HCT116 (cell line): ENCODE measurements around the gene GNAO1. TPM values are rescaled to one million over a fixed set of nuclear protein-coding genes. Genes with fewer than 3 reads are reported as not detected.

Experiments
- ATAC-seq: fragments of 200-7000 bp; cut with Tn5 transposase; 2 replicates; pipeline ENCODE4 v1.9.1; 2020; ENCODE audit warnings: mild to moderate bottlenecking, moderate library complexity
- BruUV-seq: library from RNA; stranded (reverse); fragments of 400-500 nt; replicated peaks from 2 replicates; lab custom pipeline; 2021; lab: Mats Ljungman, UMichigan
- CTCF ChIA-PET: fragments of 300-600 bp; sonication (Branson Sonifier 250); formaldehyde crosslinking; loops from one replicate; lab custom pipeline; 2021; ENCODE audit warnings: antibody characterized with exemption; lab: Charles Lee
- POLR2A ChIA-PET: fragments of 300-600, 350-600 bp; sonication (Branson Sonifier 250); formaldehyde crosslinking; loops from one replicate; lab custom pipeline; 2021; ENCODE audit warnings: antibody characterized with exemption; lab: Charles Lee
- RAD21 ChIA-PET, 2 experiments: fragments of 300-600 bp; sonication (Branson Sonifier 250); formaldehyde crosslinking; loops; one replicate each; lab custom pipeline; 2023; ENCODE audit warnings: low total read pairs in 2 of 2; ENCODE audit not compliant: uncharacterized antibody in 2 of 2, unreplicated experiment in 2 of 2, low non-redundant PET in 1 of 2; lab: Charles Lee
- DNase-seq: peaks from one replicate; pipeline ENCODE4 v3.0.0-alpha.2; 2010; ENCODE audit warnings: low read depth, low spot score
- H2AFZ ChIP-seq: fragments of 200-600 bp; shearing (Covaris generic), sonication (generic); 2 replicates; pipeline ENCODE4 v1.6.1; 2017; ENCODE audit warnings: low read depth, mixed run types, mixed read lengths, antibody characterized with exemption, low read length; ENCODE audit not compliant: poor library complexity, severe bottlenecking
- H3K27ac ChIP-seq: 2 replicates; pipeline ENCODE4 v1.5.1; 2012; ENCODE audit warnings: low read depth, low read length
- H3K27me3 ChIP-seq: fragments of 200-600 bp; sonication (generic); 2 replicates; pipeline ENCODE4 v1.6.1; 2016; ENCODE audit warnings: mixed run types, low read length, mixed read lengths; ENCODE audit not compliant: insufficient read depth
- H3K36me3 ChIP-seq, 2 experiments: fragments of 200-500 bp in 1 of 2; fragments of 200-600 bp in 1 of 2; sonication (Bioruptor generic) in 1 of 2; sonication (generic) in 1 of 2; 2 replicates each; pipeline versions ENCODE4 v1.5.1 to v1.6.1; 2014 to 2016; ENCODE audit warnings: low read length in 2 of 2, inconsistent platforms in 1 of 2, mixed read lengths in 1 of 2, mixed run types in 1 of 2; ENCODE audit not compliant: insufficient read depth in 2 of 2, control insufficient read depth in 1 of 2
- H3K4me1 ChIP-seq, 2 experiments: fragments of 200-600 bp in 1 of 2; sonication (generic) in 1 of 2; 2 replicates each; pipeline versions ENCODE4 v1.5.1 to v1.6.1; 2012 to 2017; ENCODE audit warnings: low read length in 2 of 2, inconsistent platforms in 1 of 2, mild to moderate bottlenecking in 1 of 2, mixed read lengths in 1 of 2, mixed run types in 1 of 2, moderate library complexity in 1 of 2; ENCODE audit not compliant: insufficient read depth in 2 of 2, control insufficient read depth in 1 of 2
- H3K4me2 ChIP-seq: fragments of 200-600 bp; sonication (generic); 2 replicates; pipeline ENCODE4 v1.6.1; 2017; ENCODE audit warnings: mixed run types, low read length, mixed read lengths
- H3K4me3 ChIP-seq, 2 experiments: fragments of 200-600 bp in 1 of 2; sonication (generic) in 1 of 2; replicated peaks in 1 of 2; 2 replicates each; pipeline ENCODE4 v1.5.1; 2011 to 2016; ENCODE audit warnings: low read length in 2 of 2, control low read depth in 1 of 2, low read depth in 1 of 2, mild to moderate bottlenecking in 1 of 2, mixed read lengths in 1 of 2, mixed run types in 1 of 2
- H3K79me2 ChIP-seq: fragments of 200-600 bp; sonication (generic); 2 replicates; pipeline ENCODE4 v1.6.1; 2017; ENCODE audit warnings: mild to moderate bottlenecking, mixed run types, low read length, moderate library complexity, mixed read lengths; ENCODE audit not compliant: insufficient read depth
- H3K9ac ChIP-seq: fragments of 200-600 bp; sonication (generic); 2 replicates; pipeline ENCODE4 v1.6.1; 2016; ENCODE audit warnings: low read length, mixed read lengths
- H3K9me2 ChIP-seq: fragments of 200-600 bp; sonication (generic), shearing (Covaris generic); 2 replicates; pipeline ENCODE4 v1.6.1; 2017; ENCODE audit warnings: mixed run types, mild to moderate bottlenecking, moderate library complexity; ENCODE audit not compliant: insufficient read depth
- H3K9me3 ChIP-seq, 2 experiments: fragments of 200-500 bp in 1 of 2; fragments of 200-600 bp in 1 of 2; sonication (Bioruptor generic) in 1 of 2; sonication (generic) in 1 of 2; 2 replicates each; pipeline ENCODE4 v1.6.1; 2014 to 2017; ENCODE audit warnings: low read length in 2 of 2, mixed read lengths in 2 of 2, inconsistent platforms in 1 of 2, low read depth in 1 of 2, mild to moderate bottlenecking in 1 of 2, mixed run types in 1 of 2, moderate library complexity in 1 of 2; ENCODE audit not compliant: control insufficient read depth in 1 of 2, insufficient read depth in 1 of 2
- H4K20me1 ChIP-seq: fragments of 200-600 bp; sonication (generic), shearing (Covaris generic); 2 replicates; pipeline ENCODE4 v1.6.1; 2017; ENCODE audit warnings: mixed run types, mild to moderate bottlenecking, moderate library complexity; ENCODE audit not compliant: insufficient read depth
- CEBPB ChIP-seq: IDR thresholded peaks from 2 replicates; pipeline ENCODE4 v1.6.1; 2012; ENCODE audit warnings: low read depth
- EGR1 ChIP-seq: IDR thresholded peaks from 2 replicates; pipeline ENCODE4 v1.6.1; 2012; ENCODE audit warnings: low read depth
- EZH2 ChIP-seq: fragments of 200-600 bp; sonication (generic); IDR thresholded peaks from 2 replicates; pipeline ENCODE4 v1.6.1; 2017; ENCODE audit warnings: antibody characterized with exemption, mixed run types
- EZH2phosphoT487 ChIP-seq: fragments of 200-600 bp; IDR thresholded peaks from 2 replicates; pipeline ENCODE4 v1.6.1; 2018; ENCODE audit warnings: antibody characterized with exemption, borderline replicate concordance
- JUND ChIP-seq: IDR thresholded peaks from 2 replicates; pipeline ENCODE4 v1.6.1; 2012
- POLR2A ChIP-seq: IDR thresholded peaks from 2 replicates; pipeline ENCODE4 v1.7.0; 2011; ENCODE audit warnings: borderline replicate concordance; ENCODE audit not compliant: insufficient read depth, insufficient read length; ENCODE audit errors: extremely low read depth
- RAD21 ChIP-seq: IDR thresholded peaks from 2 replicates; pipeline ENCODE4 v1.6.1; 2012; ENCODE audit warnings: low read depth, mild to moderate bottlenecking
- SP1 ChIP-seq: IDR thresholded peaks from 2 replicates; pipeline ENCODE4 v1.6.1; 2012; ENCODE audit warnings: low read depth
- SRF ChIP-seq: IDR thresholded peaks from 2 replicates; pipeline ENCODE4 v1.6.1; 2012; ENCODE audit warnings: low read depth
- TCF7L2 ChIP-seq: IDR thresholded peaks from 2 replicates; pipeline ENCODE4 v1.7.0; 2011; ENCODE audit warnings: borderline replicate concordance, inconsistent platforms; ENCODE audit not compliant: insufficient read depth, insufficient read length; ENCODE audit errors: extremely low read depth
- YY1 ChIP-seq: IDR thresholded peaks from 2 replicates; pipeline ENCODE4 v1.6.1; 2011; ENCODE audit warnings: low read length, low read depth, moderate library complexity, mild to moderate bottlenecking; ENCODE audit not compliant: insufficient replicate concordance; ENCODE audit errors: extremely low read depth
- ZNF274 ChIP-seq: fragments of 200-500 bp; sonication (Bioruptor generic); IDR thresholded peaks from 2 replicates; pipeline ENCODE4 v1.6.1; 2014; ENCODE audit warnings: mild to moderate bottlenecking, low read depth, low read length, inconsistent platforms
- intact Hi-C: fragments of 100-400 bp; cut with micrococcal nuclease; formaldehyde crosslinking; loops from 2 replicates; pipeline ENCODE4 v1.10.0; 2022
- total RNA-seq: library from RNA; stranded (reverse); gene quantifications from one replicate; pipeline ENCODE4 v1.2.1, GENCODE V29; 2021; ENCODE audit not compliant: unreplicated experiment
- TF ChIP-seq, protein P1 (sequence below), 3 experiments: fragments of 200-600 bp in 1 of 3; sonication (generic) in 1 of 3; IDR thresholded peaks in 2 of 3; conservative IDR thresholded peaks in 1 of 3; 2 replicates each; pipeline ENCODE4 v1.5.1; 2012 to 2017; ENCODE audit warnings: low read depth in 2 of 3, low read length in 2 of 3, antibody characterized with exemption in 1 of 3, borderline replicate concordance in 1 of 3, control low read depth in 1 of 3, mild to moderate bottlenecking in 1 of 3, mixed read lengths in 1 of 3, mixed run types in 1 of 3, moderate library complexity in 1 of 3; ENCODE audit not compliant: insufficient read depth in 1 of 3
- TF ChIP-seq, protein P2 (sequence below): IDR thresholded peaks from 2 replicates; pipeline ENCODE4 v1.6.1; 2012; ENCODE audit warnings: low read depth
- TF ChIP-seq, protein P3 (sequence below): IDR thresholded peaks from 2 replicates; pipeline ENCODE4 v1.6.1; 2012

GNAO1 gene
- total RNA-seq, 1 experiment from 2014 or later: 0.12 TPM

DNA sequence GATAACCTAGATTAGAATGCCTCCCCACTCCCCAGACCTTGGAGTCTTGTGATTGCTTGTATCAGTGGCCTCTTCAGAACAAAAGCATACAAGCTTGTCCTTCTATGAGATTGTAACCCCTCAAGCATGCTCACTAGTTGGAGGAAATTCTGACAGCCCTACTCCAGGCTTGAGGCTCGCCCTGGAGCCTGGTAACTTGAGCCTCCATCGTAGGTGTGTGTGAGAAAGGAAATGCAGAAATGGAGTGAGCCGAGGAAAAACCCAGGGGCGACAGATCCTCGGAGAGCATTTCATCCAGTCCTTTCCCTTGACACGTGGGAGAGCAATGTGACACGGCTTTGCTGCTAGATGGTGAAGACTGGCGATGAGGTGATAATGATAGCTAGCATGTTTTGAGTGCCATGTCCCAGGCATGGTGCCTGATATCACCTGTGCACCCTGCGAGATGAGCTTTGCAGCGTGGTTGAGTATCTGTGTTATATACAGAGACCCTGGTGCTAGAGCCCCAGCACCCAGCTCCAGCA lies 31.2 kb downstream of the GNAO1 start:
- CTCF ChIA-PET: no interaction called here
- ATAC-seq (no peak), DNase-seq (no peak)
- no peaks in the 10 kb centered on the region for H3K4me1 ChIP-seq
- RAD21 ChIA-PET: no interaction called here
- H3K36me3 ChIP-seq: no peaks in the 10 kb centered on the region
- H3K9me2 ChIP-seq: no peaks in the 10 kb centered on the region
- H3K4me3 ChIP-seq: no peak overlapping the region
- no peaks in the 10 kb centered on the region for H3K9me3 ChIP-seq
- H3K4me2 ChIP-seq: no peak overlapping the region
- no peaks in the 10 kb centered on the region for H4K20me1 ChIP-seq
- H3K27ac ChIP-seq: no peak overlapping the region
- peaks cover 42% of the 10 kb centered on the region for H3K27me3 ChIP-seq
- POLR2A ChIA-PET: no interaction called here
- no peaks in the 10 kb centered on the region for H3K79me2 ChIP-seq
- intact Hi-C loops: no loop called here
- no peak overlapping the region for H2AFZ ChIP-seq
- no peak overlapping the region for H3K9ac ChIP-seq
- TF ChIP-seq POLR2A (no peak), EGR1 (no peak), ZNF274 (no peak), JUND (no peak), SP1 (no peak), EZH2phosphoT487 (no peak)
- TF ChIP-seq, protein P1, sequence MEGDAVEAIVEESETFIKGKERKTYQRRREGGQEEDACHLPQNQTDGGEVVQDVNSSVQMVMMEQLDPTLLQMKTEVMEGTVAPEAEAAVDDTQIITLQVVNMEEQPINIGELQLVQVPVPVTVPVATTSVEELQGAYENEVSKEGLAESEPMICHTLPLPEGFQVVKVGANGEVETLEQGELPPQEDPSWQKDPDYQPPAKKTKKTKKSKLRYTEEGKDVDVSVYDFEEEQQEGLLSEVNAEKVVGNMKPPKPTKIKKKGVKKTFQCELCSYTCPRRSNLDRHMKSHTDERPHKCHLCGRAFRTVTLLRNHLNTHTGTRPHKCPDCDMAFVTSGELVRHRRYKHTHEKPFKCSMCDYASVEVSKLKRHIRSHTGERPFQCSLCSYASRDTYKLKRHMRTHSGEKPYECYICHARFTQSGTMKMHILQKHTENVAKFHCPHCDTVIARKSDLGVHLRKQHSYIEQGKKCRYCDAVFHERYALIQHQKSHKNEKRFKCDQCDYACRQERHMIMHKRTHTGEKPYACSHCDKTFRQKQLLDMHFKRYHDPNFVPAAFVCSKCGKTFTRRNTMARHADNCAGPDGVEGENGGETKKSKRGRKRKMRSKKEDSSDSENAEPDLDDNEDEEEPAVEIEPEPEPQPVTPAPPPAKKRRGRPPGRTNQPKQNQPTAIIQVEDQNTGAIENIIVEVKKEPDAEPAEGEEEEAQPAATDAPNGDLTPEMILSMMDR (IDR thresholded peaks at IDR 0.05 in 2 of 3, conservative IDR thresholded peaks at IDR 0.05 in 1 of 3; ENCODE audit: borderline replicate concordance in 1 of 3, insufficient read depth in 1 of 3, low read depth in 2 of 3, low read length in 2 of 3): no peak
- BruUV-seq: no TSS peak

DNA sequence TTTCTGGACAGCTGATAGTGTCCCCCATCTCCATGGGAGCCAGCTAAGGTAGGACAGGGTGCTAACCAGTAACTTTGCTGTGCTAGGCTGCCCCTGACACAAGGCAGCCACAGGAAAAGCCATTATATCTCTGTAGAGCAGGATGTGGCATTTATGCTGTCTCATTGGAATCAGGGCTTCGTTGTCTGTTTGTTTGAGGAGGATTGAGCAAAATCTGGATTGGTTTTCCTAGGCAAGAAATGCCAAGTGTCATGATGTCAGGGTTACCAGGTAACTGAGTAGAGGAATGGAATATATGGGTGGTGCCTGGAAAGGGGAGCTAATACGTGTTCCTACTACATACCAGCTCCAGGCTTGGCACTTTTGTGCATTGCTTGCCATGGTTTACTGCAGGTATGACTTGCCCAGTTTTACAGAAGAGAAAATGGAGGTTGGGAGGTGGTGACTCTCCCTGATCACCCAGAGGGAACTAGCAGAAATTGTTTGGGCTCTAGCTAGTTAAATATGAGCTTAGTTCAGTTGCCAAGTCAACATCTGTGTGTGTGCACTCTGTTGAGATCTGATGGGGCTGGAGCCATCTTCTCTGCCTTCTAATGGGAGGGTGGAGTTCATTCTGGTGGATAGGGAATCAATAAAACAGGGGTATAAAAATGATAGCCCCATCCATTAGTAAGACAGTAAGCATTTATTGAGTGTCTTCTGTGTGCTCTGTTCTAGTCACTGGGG lies 33.9 kb downstream of the GNAO1 start:
- ATAC-seq (no peak), DNase-seq (no peak)
- intact Hi-C loops: no loop called here
- RAD21 ChIA-PET: no interaction called here
- no peak overlapping the region for H3K4me3 ChIP-seq
- H3K36me3 ChIP-seq: no peaks in the 10 kb centered on the region
- H3K4me1 ChIP-seq: no peaks in the 10 kb centered on the region
- no peak overlapping the region for H3K4me2 ChIP-seq
- H4K20me1 ChIP-seq: no peaks in the 10 kb centered on the region
- H3K79me2 ChIP-seq: no peaks in the 10 kb centered on the region
- BruUV-seq: no TSS peak
- H2AFZ ChIP-seq: no peak overlapping the region
- no peak overlapping the region for H3K9ac ChIP-seq
- no peak overlapping the region for H3K27ac ChIP-seq
- CTCF ChIA-PET: no interaction called here
- no peaks in the 10 kb centered on the region for H3K9me3 ChIP-seq
- POLR2A ChIA-PET: no interaction called here
- no peaks in the 10 kb centered on the region for H3K9me2 ChIP-seq
- peaks cover 33% of the 10 kb centered on the region for H3K27me3 ChIP-seq
- TF ChIP-seq, protein P2, sequence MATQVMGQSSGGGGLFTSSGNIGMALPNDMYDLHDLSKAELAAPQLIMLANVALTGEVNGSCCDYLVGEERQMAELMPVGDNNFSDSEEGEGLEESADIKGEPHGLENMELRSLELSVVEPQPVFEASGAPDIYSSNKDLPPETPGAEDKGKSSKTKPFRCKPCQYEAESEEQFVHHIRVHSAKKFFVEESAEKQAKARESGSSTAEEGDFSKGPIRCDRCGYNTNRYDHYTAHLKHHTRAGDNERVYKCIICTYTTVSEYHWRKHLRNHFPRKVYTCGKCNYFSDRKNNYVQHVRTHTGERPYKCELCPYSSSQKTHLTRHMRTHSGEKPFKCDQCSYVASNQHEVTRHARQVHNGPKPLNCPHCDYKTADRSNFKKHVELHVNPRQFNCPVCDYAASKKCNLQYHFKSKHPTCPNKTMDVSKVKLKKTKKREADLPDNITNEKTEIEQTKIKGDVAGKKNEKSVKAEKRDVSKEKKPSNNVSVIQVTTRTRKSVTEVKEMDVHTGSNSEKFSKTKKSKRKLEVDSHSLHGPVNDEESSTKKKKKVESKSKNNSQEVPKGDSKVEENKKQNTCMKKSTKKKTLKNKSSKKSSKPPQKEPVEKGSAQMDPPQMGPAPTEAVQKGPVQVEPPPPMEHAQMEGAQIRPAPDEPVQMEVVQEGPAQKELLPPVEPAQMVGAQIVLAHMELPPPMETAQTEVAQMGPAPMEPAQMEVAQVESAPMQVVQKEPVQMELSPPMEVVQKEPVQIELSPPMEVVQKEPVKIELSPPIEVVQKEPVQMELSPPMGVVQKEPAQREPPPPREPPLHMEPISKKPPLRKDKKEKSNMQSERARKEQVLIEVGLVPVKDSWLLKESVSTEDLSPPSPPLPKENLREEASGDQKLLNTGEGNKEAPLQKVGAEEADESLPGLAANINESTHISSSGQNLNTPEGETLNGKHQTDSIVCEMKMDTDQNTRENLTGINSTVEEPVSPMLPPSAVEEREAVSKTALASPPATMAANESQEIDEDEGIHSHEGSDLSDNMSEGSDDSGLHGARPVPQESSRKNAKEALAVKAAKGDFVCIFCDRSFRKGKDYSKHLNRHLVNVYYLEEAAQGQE: no peak
- TF ChIP-seq YY1: no peak
- TF ChIP-seq TCF7L2: no peak
- TF ChIP-seq CEBPB: no peak
- TF ChIP-seq ZNF274: no peak
- TF ChIP-seq, protein P3, sequence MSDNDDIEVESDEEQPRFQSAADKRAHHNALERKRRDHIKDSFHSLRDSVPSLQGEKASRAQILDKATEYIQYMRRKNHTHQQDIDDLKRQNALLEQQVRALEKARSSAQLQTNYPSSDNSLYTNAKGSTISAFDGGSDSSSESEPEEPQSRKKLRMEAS: no peak
- no peak for TF ChIP-seq RAD21
- no peak for TF ChIP-seq EZH2
- no peak for TF ChIP-seq SRF
